GM12878 (cell line): Measurements from ENCODE around the gene AZGP1. TPM values are rescaled to one million over a fixed set of nuclear protein-coding genes. Genes with fewer than 3 reads are reported as not detected.

Experiments used
- ATAC-seq: fragments of 200-7000 bp; cut with Tn5 transposase; 3 replicates; pipeline ENCODE4 v1.9.1; 2020; ENCODE audit warnings: mild to moderate bottlenecking, moderate library complexity
- BruUV-seq: library from RNA; stranded (reverse); fragments of 400-500 nt; replicated peaks from 2 replicates; lab custom pipeline; 2021; lab: Mats Ljungman, UMichigan
- CTCF ChIA-PET: fragments of 300-600 bp; sonication (Branson Sonifier 250); formaldehyde crosslinking; extraction: SDS; loops from one replicate; lab custom pipeline; 2021; ENCODE audit warnings: inconsistent platforms; lab: Yijun Ruan, JAX
- POLR2A ChIA-PET: fragments of 350-600 bp; formaldehyde crosslinking; extraction: SDS; loops from one replicate; lab custom pipeline; 2021; ENCODE audit warnings: inconsistent platforms; lab: Charles Lee
- RAD21 ChIA-PET: fragments of 300-600 bp; sonication (Branson Sonifier 250); formaldehyde crosslinking; loops from one replicate; lab custom pipeline; 2023; ENCODE audit warnings: antibody characterized with exemption; ENCODE audit not compliant: unreplicated experiment; lab: Charles Lee
- SMC1A ChIA-PET: fragments of 300-600 bp; sonication (Branson Sonifier 250); formaldehyde crosslinking; loops from one replicate; lab custom pipeline; 2023; ENCODE audit not compliant: unreplicated experiment, uncharacterized antibody; lab: Charles Lee
- DNase-seq: peaks from one replicate; pipeline ENCODE4 v3.0.0-alpha.2; 2011; ENCODE audit warnings: low read depth, low spot score
- FAIRE-seq: peaks from 3 replicates; lab custom pipeline; 2011; peaks lifted over from hg19 to GRCh38; lab: Jason Lieb, UNC
- H2AFZ ChIP-seq: 2 replicates; pipeline ENCODE4 v1.6.0; 2011; ENCODE audit warnings: low read depth, low read length, control low read depth; ENCODE audit not compliant: control insufficient read depth
- H3K27ac ChIP-seq: 2 replicates; pipeline ENCODE4 v1.5.1; 2011; ENCODE audit warnings: control low read depth; ENCODE audit not compliant: control insufficient read depth, insufficient read depth
- H3K27me3 ChIP-seq, 2 experiments: replicated peaks in 1 of 2; 2 replicates each; pipeline versions ENCODE4 v1.6.0 to v1.6.1; 2011; ENCODE audit warnings: low read length in 1 of 2; ENCODE audit not compliant: control insufficient read depth in 2 of 2, insufficient read depth in 2 of 2
- H3K36me3 ChIP-seq, 2 experiments: 2 replicates each; pipeline ENCODE4 v1.5.1; 2011; ENCODE audit warnings: low read length in 1 of 2; ENCODE audit not compliant: control insufficient read depth in 2 of 2, insufficient read depth in 2 of 2
- H3K4me1 ChIP-seq: 2 replicates; pipeline ENCODE4 v1.6.1; 2011; ENCODE audit warnings: mild to moderate bottlenecking, low read length, moderate library complexity, mixed read lengths; ENCODE audit not compliant: control insufficient read depth, insufficient read depth
- H3K4me2 ChIP-seq: 2 replicates; pipeline ENCODE4 v1.6.0; 2011; ENCODE audit warnings: control low read depth; ENCODE audit not compliant: control insufficient read depth, insufficient read depth
- H3K4me3 ChIP-seq: fragments of 200-600 bp; sonication (generic); 2 replicates; pipeline ENCODE4 v1.5.1; 2016
- H3K79me2 ChIP-seq: 2 replicates; pipeline ENCODE4 v1.6.0; 2011; ENCODE audit warnings: low read length; ENCODE audit not compliant: control insufficient read depth, insufficient read depth
- H3K9ac ChIP-seq: 2 replicates; pipeline ENCODE4 v1.8.0; 2011; ENCODE audit warnings: low read length, control low read depth, mixed read lengths; ENCODE audit not compliant: control insufficient read depth, insufficient read depth
- H3K9me3 ChIP-seq: replicated peaks from 3 replicates; pipeline ENCODE4 v1.5.1; 2011; ENCODE audit warnings: mild to moderate bottlenecking, low read length; ENCODE audit not compliant: control insufficient read depth, insufficient read depth
- H4K20me1 ChIP-seq: 2 replicates; pipeline ENCODE4 v1.6.0; 2011; ENCODE audit not compliant: control insufficient read depth, insufficient read depth
- CHD1 ChIP-seq: IDR thresholded peaks from 2 replicates; pipeline ENCODE4 v1.6.1; 2012; ENCODE audit warnings: low read depth, low read length, improper control_type of control experiment
- CHD2 ChIP-seq: IDR thresholded peaks from 2 replicates; pipeline ENCODE4 v1.6.1; 2011; ENCODE audit warnings: low read depth, low read length, improper control_type of control experiment, borderline replicate concordance
- DPF2 ChIP-seq: fragments of 450-650 bp; IDR thresholded peaks from 2 replicates; pipeline ENCODE4 v1.6.1; 2017; ENCODE audit warnings: mild to moderate bottlenecking
- EZH2 ChIP-seq: IDR thresholded peaks from 2 replicates; pipeline ENCODE4 v1.6.1; 2012; ENCODE audit warnings: low read depth, mild to moderate bottlenecking, control low read depth, inconsistent platforms, low read length, borderline replicate concordance; ENCODE audit not compliant: control insufficient read depth
- HDAC6 ChIP-seq: fragments of 200-600 bp; sonication (generic); IDR thresholded peaks from one replicate; pipeline ENCODE4 v1.8.0; 2017; ENCODE audit warnings: antibody characterized with exemption; ENCODE audit not compliant: unreplicated experiment
- JUND ChIP-seq: IDR thresholded peaks from 2 replicates; pipeline ENCODE4 v1.6.1; 2012; ENCODE audit warnings: low read depth, mild to moderate bottlenecking, low read length, improper control_type of control experiment, moderate library complexity
- MTA2 ChIP-seq: fragments of 450-650 bp; IDR thresholded peaks from 2 replicates; pipeline ENCODE4 v1.6.1; 2016; ENCODE audit warnings: low read depth, mild to moderate bottlenecking, moderate library complexity
- NRF1 ChIP-seq: conservative IDR thresholded peaks from 2 replicates; pipeline ENCODE4 v1.6.1; 2011; ENCODE audit warnings: mild to moderate bottlenecking, low read depth, low read length, improper control_type of control experiment
- PKNOX1 ChIP-seq: fragments of 450-650 bp; IDR thresholded peaks from 2 replicates; pipeline ENCODE4 v1.6.1; 2016; ENCODE audit warnings: mild to moderate bottlenecking
- POLR2AphosphoS5 ChIP-seq: IDR thresholded peaks from 2 replicates; pipeline ENCODE4 v1.6.1; 2011; ENCODE audit warnings: mild to moderate bottlenecking, low read length, inconsistent platforms
- RAD51 ChIP-seq: fragments of 450-650 bp; IDR thresholded peaks from 2 replicates; pipeline ENCODE4 v1.6.1; 2016; ENCODE audit warnings: moderate library complexity, mild to moderate bottlenecking, inconsistent platforms
- RBBP5 ChIP-seq: fragments of 200-600 bp; sonication (generic); conservative IDR thresholded peaks from 2 replicates; pipeline ENCODE4 v1.6.1; 2016
- RELA ChIP-seq: fragments of 450-650 bp; IDR thresholded peaks from 2 replicates; pipeline ENCODE4 v1.8.0; 2014; ENCODE audit warnings: borderline replicate concordance; ENCODE audit not compliant: partially characterized antibody
- SIN3A ChIP-seq: IDR thresholded peaks from 2 replicates; pipeline ENCODE4 v1.6.1; 2012; ENCODE audit warnings: low read depth, low read length, improper control_type of control experiment
- SMAD1 ChIP-seq: fragments of 450-650 bp; IDR thresholded peaks from 2 replicates; pipeline ENCODE4 v1.6.1; 2018; ENCODE audit warnings: mild to moderate bottlenecking, low read depth; ENCODE audit not compliant: partially characterized antibody
- SMARCA5 ChIP-seq: fragments of 450-650 bp; IDR thresholded peaks from 2 replicates; pipeline ENCODE4 v1.6.1; 2017; ENCODE audit warnings: mild to moderate bottlenecking
- SREBF2 ChIP-seq: IDR thresholded peaks from 2 replicates; pipeline ENCODE4 v1.6.1; 2012; ENCODE audit warnings: mild to moderate bottlenecking, low read length
- STAT3 ChIP-seq: IDR thresholded peaks from 2 replicates; pipeline ENCODE4 v1.6.1; 2011; ENCODE audit warnings: low read depth, low read length, improper control_type of control experiment
- SUPT20H ChIP-seq: IDR thresholded peaks from 2 replicates; pipeline ENCODE4 v1.6.1; 2011; ENCODE audit warnings: low read depth, mild to moderate bottlenecking, low read length, moderate library complexity, borderline replicate concordance; ENCODE audit not compliant: control insufficient read depth
- ZNF384 ChIP-seq: IDR thresholded peaks from 2 replicates; pipeline ENCODE4 v1.6.1; 2012; ENCODE audit warnings: low read depth, mild to moderate bottlenecking, low read length, improper control_type of control experiment, borderline replicate concordance
- WGBS: methylation state at CpG from one replicate; pipeline ENCODE4 v1.1.6; 2016; ENCODE audit warnings: low lambda C conversion rate; ENCODE audit not compliant: insufficient replicate concordance, insufficient coverage; ENCODE audit errors: missing lambda C conversion rate; 5-methylcytosine and 5-hydroxymethylcytosine counted together
- in situ Hi-C: fragments of 300-500 bp; cut with MboI; formaldehyde crosslinking; loops from 9 replicates; pipeline ENCODE4 v1.14.3; 2018; ENCODE audit warnings: mixed read lengths
- intact Hi-C: fragments of 100-400 bp; cut with micrococcal nuclease; formaldehyde crosslinking; loops from one replicate; pipeline ENCODE4 v1.14.2; 2022; ENCODE audit not compliant: unreplicated experiment
- polyA plus RNA-seq, 11 experiments: library from polyadenylated mRNA; depleted of rRNA in 4 of 11; unstranded in 6 of 11; stranded (reverse) in 5 of 11; fragments of >200 nt; fragmentation: Nextera tagmentation in 4 of 11; fragmentation: Illumina TruSeq in 1 of 11; extraction: Ambion mirVana in 4 of 11; extraction: Trizol in 1 of 11; gene quantifications; 1 replicate in 1 of 11; 2 replicates in 10 of 11; pipeline versions ENCODE4 v1.2.1 to v1.2.3, GENCODE V29; 2011 to 2016; ENCODE audit warnings: inconsistent platforms in 2 of 11, missing spikeins in 2 of 11, low read depth in 1 of 11
- total RNA-seq, 4 experiments: library from RNA; depleted of rRNA in 3 of 4; stranded (reverse); fragments of >200 nt in 3 of 4; fragmentation: Illumina TruSeq in 1 of 4; extraction: Trizol in 1 of 4; gene quantifications; 2 replicates each; pipeline versions ENCODE4 v1.2.1 to v1.2.3, GENCODE V29; 2013 to 2021
- TF ChIP-seq, protein P1 (sequence below): fragments of 450-650 bp; IDR thresholded peaks from 2 replicates; pipeline ENCODE4 v1.6.1; 2017; ENCODE audit warnings: low read depth, mild to moderate bottlenecking, moderate library complexity

AZGP1 gene
- total and polyA plus RNA-seq, 10 of the 15 experiments (the other 5 are each of a cell fraction or from before 2014, with no cell fraction given), result 0.18 to 0.64 (median 0.29) TPM; not detected in 5

DNA sequence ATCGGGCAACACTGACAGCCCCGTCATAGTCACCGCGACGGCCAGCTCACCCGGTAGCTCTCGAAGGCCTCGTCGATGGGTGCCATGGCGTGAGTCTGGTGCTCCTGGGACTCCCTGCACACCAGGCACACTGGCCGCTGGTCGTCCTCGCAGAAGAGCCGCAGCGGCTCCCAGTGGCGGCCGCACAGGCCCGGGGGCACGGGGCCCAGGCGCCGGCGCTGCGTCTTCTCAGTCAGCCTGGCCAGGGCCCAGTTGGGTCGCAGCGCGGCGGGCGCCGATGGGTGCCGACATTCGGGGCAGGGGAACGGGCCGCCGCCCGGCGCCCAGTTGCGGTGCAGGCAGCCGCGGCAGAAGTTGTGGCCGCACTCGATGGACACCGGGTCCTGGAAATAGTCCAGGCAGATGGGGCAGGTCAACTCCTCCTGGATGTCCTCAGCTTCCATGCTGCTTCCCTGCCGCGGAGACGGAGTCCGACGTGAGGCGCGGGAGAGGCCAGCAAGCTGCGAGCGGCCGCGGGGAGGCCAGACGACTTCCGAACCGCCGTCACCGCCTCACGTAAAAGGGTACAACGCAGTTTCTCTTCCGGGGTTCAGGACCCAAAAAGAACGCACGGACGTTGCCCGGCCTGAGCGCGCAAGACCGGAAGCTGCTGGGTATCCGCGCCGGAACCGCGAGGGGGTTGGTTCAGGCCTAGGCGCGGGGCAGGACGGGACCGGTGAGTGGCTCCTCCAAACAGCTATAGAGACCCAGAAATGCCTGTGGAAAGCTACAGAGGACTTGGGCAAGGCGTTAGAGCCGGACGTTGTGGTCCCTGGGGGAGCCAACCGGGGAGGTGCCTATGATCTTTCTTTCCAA is 56.6 kb downstream of the AZGP1 start, which contains the start of gene TRIM4:
Gene TRIM4 (minus strand): TSS at position 572 of the 855 bp plus-strand sequence. CDS start 129 bp downstream, at position 443.
- H3K79me2 ChIP-seq, result peaks cover 44% of the 10 kb centered on the region
- H3K4me1 ChIP-seq, result no peaks in the 10 kb centered on the region
- ChIA-PET SMC1A (interaction anchor here (0.6 to 8.7 kb wide), 9 partner anchors 9 to 211 kb away, joined by 3 to 86 read pairs (median 4); partner anchors contain the start of gene MBLAC1), CTCF (interaction anchor here (0.6 to 9.7 kb wide), 17 partner anchors 10 to 552 kb away, joined by 3 to 178 read pairs (median 3); partner anchors contain the start of genes ZKSCAN1 and ZSCAN21), POLR2A (interaction anchor here (0.7 to 3.0 kb wide), 14 partner anchors 10 to 510 kb away, joined by 3 to 14 read pairs (median 4); partner anchors contain the start of genes BUD31, FAM200A, MCM7 and PDAP1), RAD21 (interaction anchor here (0.9 to 2.8 kb wide), 8 partner anchors 71 to 362 kb away, joined by 3 to 11 read pairs (median 4); partner anchors contain the start of genes AP4M1 and ZKSCAN1)
- ATAC-seq, result peak; percentile 99
- in situ Hi-C loops, result loop anchor here (5.0 kb wide), 1 partner anchor 73 kb away; no protein-coding TSS in a partner anchor
- H3K27ac ChIP-seq, result peak within 1 kb of the TSS; percentile 79
- no peaks in the 10 kb centered on the region; the same call in 2 of the 3 replicates for H3K9me3 ChIP-seq
- no peaks in the 10 kb centered on the region for H4K20me1 ChIP-seq
- peak; percentile 71 for FAIRE-seq
- intact Hi-C loops, result loop anchor here (5.0 to 10.0 kb wide), 2 partner anchors 128 to 166 kb away; partner anchors contain the start of genes COPS6, ZNF3 and ZSCAN21
- under 1% methylated on average over 81 of the region's 81 CpGs for WGBS
- peak within 1 kb of the TSS; percentile 81 for H3K4me3 ChIP-seq
- H2AFZ ChIP-seq, result peak within 1 kb of the TSS; percentile 89
- BruUV-seq, result TSS peak; percentile 68
- peak within 1 kb of the TSS; percentile 90 for H3K4me2 ChIP-seq
- peak within 1 kb of the TSS; percentile 88 for H3K9ac ChIP-seq
- no peaks in the 10 kb centered on the region for H3K27me3 ChIP-seq
- no peaks in the 10 kb centered on the region; a peak in 2 of 4 replicates for H3K36me3 ChIP-seq
- DNase-seq, result peak; percentile 77
- TF ChIP-seq CHD2 (peak; percentile 68), NRF1 (peak; percentile 34; the same call in 1 of the 2 replicates), SMARCA5 (peak; percentile 76), RAD51 (no peak), STAT3 (no peak), SMAD1 (no peak), ZNF384 (no peak), CHD1 (peak; percentile 32; the same call in 1 of the 2 replicates), SUPT20H (no peak), HDAC6 (no peak), SREBF2 (0 out of 2 replicates have a peak, but pooled peaks have one; percentile 39), DPF2 (peak; percentile 51; the same call in 1 of the 2 replicates), SIN3A (peak; percentile 68), MTA2 (no peak), JUND (0 out of 2 replicates have a peak, but pooled peaks have one; percentile 22), POLR2AphosphoS5 (peak; percentile 93), RBBP5 (no peak), RELA (peak; percentile 18), PKNOX1 (peak; percentile 96), EZH2 (no peak)
- TF ChIP-seq, protein P1, sequence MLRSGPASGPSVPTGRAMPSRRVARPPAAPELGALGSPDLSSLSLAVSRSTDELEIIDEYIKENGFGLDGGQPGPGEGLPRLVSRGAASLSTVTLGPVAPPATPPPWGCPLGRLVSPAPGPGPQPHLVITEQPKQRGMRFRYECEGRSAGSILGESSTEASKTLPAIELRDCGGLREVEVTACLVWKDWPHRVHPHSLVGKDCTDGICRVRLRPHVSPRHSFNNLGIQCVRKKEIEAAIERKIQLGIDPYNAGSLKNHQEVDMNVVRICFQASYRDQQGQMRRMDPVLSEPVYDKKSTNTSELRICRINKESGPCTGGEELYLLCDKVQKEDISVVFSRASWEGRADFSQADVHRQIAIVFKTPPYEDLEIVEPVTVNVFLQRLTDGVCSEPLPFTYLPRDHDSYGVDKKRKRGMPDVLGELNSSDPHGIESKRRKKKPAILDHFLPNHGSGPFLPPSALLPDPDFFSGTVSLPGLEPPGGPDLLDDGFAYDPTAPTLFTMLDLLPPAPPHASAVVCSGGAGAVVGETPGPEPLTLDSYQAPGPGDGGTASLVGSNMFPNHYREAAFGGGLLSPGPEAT, result peak; percentile 64; the same call in 1 of the 2 replicates
